Fibroblast of lung (primary cell): ENCODE measurements around the gene GGTLC2.

Source experiments
- EZH2 ChIP-seq: IDR thresholded peaks from 2 replicates; pipeline ENCODE4 v1.5.1; 2012; ENCODE audit warnings: low read length, control low read depth, mild to moderate bottlenecking; ENCODE audit errors: missing control alignments
- TF ChIP-seq, protein P1 (sequence below), 2 donors: IDR thresholded peaks in 1 of 2; conservative IDR thresholded peaks in 1 of 2; 1 replicate in 1 of 2; 2 replicates in 1 of 2; pipeline ENCODE4 v1.5.1; 2011 to 2012; ENCODE audit warnings: low read length in 2 of 2, control low read depth in 1 of 2, inconsistent platforms in 1 of 2, low read depth in 1 of 2, mild to moderate bottlenecking in 1 of 2

- TF ChIP-seq, protein P1, sequence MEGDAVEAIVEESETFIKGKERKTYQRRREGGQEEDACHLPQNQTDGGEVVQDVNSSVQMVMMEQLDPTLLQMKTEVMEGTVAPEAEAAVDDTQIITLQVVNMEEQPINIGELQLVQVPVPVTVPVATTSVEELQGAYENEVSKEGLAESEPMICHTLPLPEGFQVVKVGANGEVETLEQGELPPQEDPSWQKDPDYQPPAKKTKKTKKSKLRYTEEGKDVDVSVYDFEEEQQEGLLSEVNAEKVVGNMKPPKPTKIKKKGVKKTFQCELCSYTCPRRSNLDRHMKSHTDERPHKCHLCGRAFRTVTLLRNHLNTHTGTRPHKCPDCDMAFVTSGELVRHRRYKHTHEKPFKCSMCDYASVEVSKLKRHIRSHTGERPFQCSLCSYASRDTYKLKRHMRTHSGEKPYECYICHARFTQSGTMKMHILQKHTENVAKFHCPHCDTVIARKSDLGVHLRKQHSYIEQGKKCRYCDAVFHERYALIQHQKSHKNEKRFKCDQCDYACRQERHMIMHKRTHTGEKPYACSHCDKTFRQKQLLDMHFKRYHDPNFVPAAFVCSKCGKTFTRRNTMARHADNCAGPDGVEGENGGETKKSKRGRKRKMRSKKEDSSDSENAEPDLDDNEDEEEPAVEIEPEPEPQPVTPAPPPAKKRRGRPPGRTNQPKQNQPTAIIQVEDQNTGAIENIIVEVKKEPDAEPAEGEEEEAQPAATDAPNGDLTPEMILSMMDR (conservative IDR thresholded peaks at IDR 0.05 in 1 of 2, IDR thresholded peaks at IDR 0.05 in 1 of 2; ENCODE audit: low read depth in 1 of 2, low read length in 2 of 2): no peak
- TF ChIP-seq EZH2: no peak
These were observed 46.3 kb upstream of the GGTLC2 start for GRCh38 chr22:22598144-22598543.
